LNCaP clone FGC (cell line): Measurements from ENCODE around the gene TPCN2.

Experiments used
- DNase-seq: peaks from one replicate; pipeline ENCODE4 v3.0.0-alpha.2; 2011; ENCODE audit warnings: low read depth
- H3K4me3 ChIP-seq: 2 replicates; pipeline ENCODE4 v1.5.1; 2011; ENCODE audit warnings: mild to moderate bottlenecking, low read depth, low read length, control low read depth
- CTCF ChIP-seq: IDR thresholded peaks from 2 replicates; pipeline ENCODE4 v1.5.1; 2012; ENCODE audit warnings: mild to moderate bottlenecking; ENCODE audit not compliant: control insufficient read depth, insufficient read depth; ENCODE audit errors: extremely low read depth

The TPCN2 gene

GRCh38 chr11:69102732-69103615, 54.2 kb downstream of the TPCN2 start:
- no peak for DNase-seq
- no peak overlapping the region for H3K4me3 ChIP-seq
- peak; percentile 32; the same call in 1 of the 2 replicates for TF ChIP-seq CTCF

GRCh38 chr11:69104212-69104855, 55.6 kb downstream of the TPCN2 start:
- DNase-seq = no peak
- no peak overlapping the region for H3K4me3 ChIP-seq
- no peak for TF ChIP-seq CTCF

- TF ChIP-seq CTCF = no peak
- no peak for DNase-seq
- H3K4me3 ChIP-seq = no peak overlapping the region
Measured at GRCh38 chr11:69104856-69105395, 56.2 kb downstream of the TPCN2 start.

GRCh38 chr11:69105461-69106030, 56.8 kb downstream of the TPCN2 start:
- 0 out of 2 replicates have a peak overlapping the region, but pooled peaks have one; percentile 18 for H3K4me3 ChIP-seq
- DNase-seq = no peak
- no peak for TF ChIP-seq CTCF

GRCh38 chr11:69106031-69106811, 57.5 kb downstream of the TPCN2 start:
- 0 out of 2 replicates have a peak, but pooled peaks have one; percentile 14 for TF ChIP-seq CTCF
- 0 out of 2 replicates have a peak overlapping the region, but pooled peaks have one; percentile 18 for H3K4me3 ChIP-seq
- DNase-seq = peak; percentile 98

- DNase-seq = no peak
- TF ChIP-seq CTCF = no peak
- H3K4me3 ChIP-seq = no peak overlapping the region
Measured at GRCh38 chr11:69107413-69107812, 58.7 kb downstream of the TPCN2 start.
